ENCODE results near the gene PTPRN2. TPM values are rescaled to one million over a fixed set of nuclear protein-coding genes. Genes with fewer than 3 reads are reported as not detected.

PTPRN2 gene
- total and polyA plus RNA-seq, 7 donors = 0.47 to 0.82 (median 0.51) TPM

- no peak for ATAC-seq
- TF ChIP-seq CTCF (IDR thresholded peaks at IDR 0.05) = no peak
- intact Hi-C loops (cut with DNase I) = no loop called here
- no peak overlapping the region for H3K4me3 ChIP-seq
- no peaks in the 10 kb centered on the region for H3K36me3 ChIP-seq (ENCODE audit: insufficient read depth in 1 of 2, low read depth in 1 of 2)
- no peak overlapping the region for H3K27ac ChIP-seq
- peak in 1 of 2 donors; percentile 21 for DNase-seq
- H3K4me1 ChIP-seq = no peaks in the 10 kb centered on the region
- WGBS, 3 donors = 90 to 95% (median 94%) methylated on average over 21 of the region's 21 CpGs
- peaks cover 0 to 2% (median 0%) of the 10 kb centered on the region in 3 donors for H3K27me3 ChIP-seq (ENCODE audit: insufficient read depth in 3 of 3, low read length in 2 of 3)
- no peaks in the 10 kb centered on the region for H3K9me3 ChIP-seq
Measured at GRCh38 chr7:158133057-158133456, 454.6 kb downstream of the PTPRN2 start.

GRCh38 chr7:158130023-158130409 is 457.6 kb downstream of the PTPRN2 start:
- Histone ChIP-seq H3K36me3 (ENCODE audit: insufficient read depth in 1 of 2, low read depth in 1 of 2) (no peaks in the 10 kb centered on the region), H3K4me3 (no peak overlapping the region), H3K27me3 (ENCODE audit: insufficient read depth in 3 of 3, low read length in 2 of 3) (no peaks in the 10 kb centered on the region), H3K27ac (no peak overlapping the region), H3K4me1 (no peaks in the 10 kb centered on the region), H3K9me3 (no peaks in the 10 kb centered on the region)
- no peak for DNase-seq
- intact Hi-C loops (cut with DNase I) = no loop called here
- TF ChIP-seq CTCF (IDR thresholded peaks at IDR 0.05) = no peak
- no peak for ATAC-seq
- 94 to 95% (median 95%) methylated on average over 10 of the region's 10 CpGs for WGBS, 3 donors

GRCh38 chr7:158129037-158130022 is 458.3 kb downstream of the PTPRN2 start:
- Histone ChIP-seq H3K4me1 (no peaks in the 10 kb centered on the region), H3K4me3 (no peak overlapping the region), H3K27me3 (ENCODE audit: insufficient read depth in 3 of 3, low read length in 2 of 3) (no peaks in the 10 kb centered on the region), H3K9me3 (no peaks in the 10 kb centered on the region), H3K36me3 (ENCODE audit: insufficient read depth in 1 of 2, low read depth in 1 of 2) (no peaks in the 10 kb centered on the region), H3K27ac (no peak overlapping the region)
- TF ChIP-seq CTCF (IDR thresholded peaks at IDR 0.05) = no peak
- 80 to 89% (median 89%) methylated on average over 12 of the region's 12 CpGs for WGBS, 3 donors
- ATAC-seq (no peak), DNase-seq (peak in 1 of 2 donors; percentile 8)
- intact Hi-C loops (cut with DNase I) = no loop called here

- intact Hi-C loops (cut with DNase I) = no loop called here
- H3K36me3 ChIP-seq (ENCODE audit: insufficient read depth in 1 of 2, low read depth in 1 of 2) = no peaks in the 10 kb centered on the region
- 65 to 92% (median 84%) methylated on average over 9 of the region's 9 CpGs for WGBS, 3 donors
- ATAC-seq (no peak), DNase-seq (peak in 1 of 2 donors; percentile 8)
- no peak overlapping the region for H3K4me3 ChIP-seq
- no peaks in the 10 kb centered on the region for H3K4me1 ChIP-seq
- TF ChIP-seq CTCF (IDR thresholded peaks at IDR 0.05) = no peak
- H3K27me3 ChIP-seq (ENCODE audit: insufficient read depth in 3 of 3, low read length in 2 of 3) = no peaks in the 10 kb centered on the region
- H3K27ac ChIP-seq = no peak overlapping the region
- H3K9me3 ChIP-seq = no peaks in the 10 kb centered on the region
Measured at GRCh38 chr7:158128572-158128971, 459.1 kb downstream of the PTPRN2 start.

Measured in psoas muscle (tissue), 8 donors.